ENCODE data around the gene KCNQ5. TPM values are rescaled to one million over a fixed set of nuclear protein-coding genes. Genes with fewer than 3 reads are reported as not detected.

KCNQ5 gene
- total RNA-seq, 2 donors from 2014 or later: 0.67 TPM; not detected in 1

- Histone ChIP-seq H3K4me3 (no peak overlapping the region), H3K36me3 (no peaks in the 10 kb centered on the region), H3K27ac (no peak overlapping the region), H3K27me3 (no peaks in the 10 kb centered on the region), H3K4me1 (peaks cover 0 to 20% of the 10 kb centered on the region in 2 donors), H3K9me3 (no peaks in the 10 kb centered on the region)
- no peak for DNase-seq (ENCODE audit: low spot score)
- TF ChIP-seq CTCF (IDR thresholded peaks at IDR 0.05): no peak
These were observed 242.4 kb downstream of the KCNQ5 start for GRCh38 chr6:72864236-72864635.

- Histone ChIP-seq H3K36me3 (no peaks in the 10 kb centered on the region), H3K27ac (no peak overlapping the region), H3K27me3 (no peaks in the 10 kb centered on the region), H3K9me3 (no peaks in the 10 kb centered on the region), H3K4me3 (no peak overlapping the region), H3K4me1 (peaks cover 0 to 20% of the 10 kb centered on the region in 2 donors)
- DNase-seq (ENCODE audit: low spot score): no peak
- no peak for TF ChIP-seq CTCF (IDR thresholded peaks at IDR 0.05)
These were observed 242.9 kb downstream of the KCNQ5 start for GRCh38 chr6:72864799-72865198.

GRCh38 chr6:72865467-72865866 lies 243.6 kb downstream of the KCNQ5 start:
- no peak for DNase-seq (ENCODE audit: low spot score)
- TF ChIP-seq CTCF (IDR thresholded peaks at IDR 0.05): no peak
- H3K27ac ChIP-seq: no peak overlapping the region
- H3K4me1 ChIP-seq: peaks cover 0 to 20% of the 10 kb centered on the region in 2 donors
- H3K36me3 ChIP-seq: no peaks in the 10 kb centered on the region
- no peaks in the 10 kb centered on the region for H3K9me3 ChIP-seq
- no peaks in the 10 kb centered on the region for H3K27me3 ChIP-seq
- no peak overlapping the region for H3K4me3 ChIP-seq

GRCh38 chr6:72869621-72870020 lies 247.8 kb downstream of the KCNQ5 start:
- no peak for DNase-seq (ENCODE audit: low spot score)
- no peaks in the 10 kb centered on the region for H3K4me1 ChIP-seq
- H3K9me3 ChIP-seq: no peaks in the 10 kb centered on the region
- no peaks in the 10 kb centered on the region for H3K36me3 ChIP-seq
- H3K27me3 ChIP-seq: no peaks in the 10 kb centered on the region
- no peak overlapping the region for H3K27ac ChIP-seq
- no peak overlapping the region for H3K4me3 ChIP-seq
- no peak for TF ChIP-seq CTCF (IDR thresholded peaks at IDR 0.05)

GRCh38 chr6:72873433-72873832 lies 251.6 kb downstream of the KCNQ5 start:
- Histone ChIP-seq H3K4me3 (no peak overlapping the region), H3K4me1 (no peaks in the 10 kb centered on the region), H3K9me3 (no peaks in the 10 kb centered on the region), H3K27me3 (no peaks in the 10 kb centered on the region), H3K36me3 (no peaks in the 10 kb centered on the region), H3K27ac (no peak overlapping the region)
- no peak for DNase-seq (ENCODE audit: low spot score)
- no peak for TF ChIP-seq CTCF (IDR thresholded peaks at IDR 0.05)

- Histone ChIP-seq H3K27me3 (no peaks in the 10 kb centered on the region), H3K4me1 (no peaks in the 10 kb centered on the region), H3K4me3 (no peak overlapping the region), H3K27ac (no peak overlapping the region), H3K9me3 (no peaks in the 10 kb centered on the region), H3K36me3 (no peaks in the 10 kb centered on the region)
- no peak for DNase-seq (ENCODE audit: low spot score)
- no peak for TF ChIP-seq CTCF (IDR thresholded peaks at IDR 0.05)
These were observed 254.4 kb downstream of the KCNQ5 start for GRCh38 chr6:72876256-72876655.
